ENCODE measurements around the gene ALLC.

GRCh38 chr2:3747032-3747654 is 89.1 kb downstream of the ALLC start:
- TF ChIP-seq CTCF (IDR thresholded peaks at IDR 0.05; ENCODE audit: borderline replicate concordance, extremely low read depth, low read length, poor library complexity, severe bottlenecking) (no peak), EZH2 (IDR thresholded peaks at IDR 0.05; ENCODE audit: borderline replicate concordance, low read depth, low read length, severe bottlenecking) (no peak)
